HG02943 (cell line): ENCODE data around the gene KRT79.

ENCODE experiments used
- ATAC-seq: cut with Tn5 transposase; IDR thresholded peaks from one replicate; pipeline ENCODE4 v1.9.1; 2021; ENCODE audit warnings: mild to moderate bottlenecking, low read depth, moderate library complexity; ENCODE audit not compliant: unreplicated experiment

Gene KRT79

GRCh38 chr12:52794479-52795331 is 39.4 kb downstream of the KRT79 start:
- no peak for ATAC-seq

- no peak for ATAC-seq
Observed at GRCh38 chr12:52792185-52793029, 41.7 kb downstream of the KRT79 start.

- no peak for ATAC-seq
Observed at GRCh38 chr12:52791271-52792184, 42.6 kb downstream of the KRT79 start.

- ATAC-seq: no peak
Observed at GRCh38 chr12:52790427-52791270, 43.5 kb downstream of the KRT79 start.

- no peak for ATAC-seq
Observed at GRCh38 chr12:52789637-52790426, 44.3 kb downstream of the KRT79 start.

- ATAC-seq: no peak
Observed at GRCh38 chr12:52788876-52789636, 45.1 kb downstream of the KRT79 start.

- no peak for ATAC-seq
Observed at GRCh38 chr12:52788192-52788875, 45.8 kb downstream of the KRT79 start.

- no peak for ATAC-seq
Observed at GRCh38 chr12:52787324-52788191, 46.6 kb downstream of the KRT79 start.

GRCh38 chr12:52784909-52785308 is 49.2 kb downstream of the KRT79 start:
- ATAC-seq: no peak

- ATAC-seq: no peak
Observed at GRCh38 chr12:52783563-52784316, 50.4 kb downstream of the KRT79 start.

GRCh38 chr12:52782502-52782901 is 51.6 kb downstream of the KRT79 start:
- ATAC-seq: no peak

- no peak for ATAC-seq
Observed at GRCh38 chr12:52781399-52782082, 52.6 kb downstream of the KRT79 start.

GRCh38 chr12:52779914-52780313 is 54.2 kb downstream of the KRT79 start:
- ATAC-seq: no peak

GRCh38 chr12:52778833-52779232 is 55.3 kb downstream of the KRT79 start:
- no peak for ATAC-seq

GRCh38 chr12:52777566-52777965 is 56.5 kb downstream of the KRT79 start:
- no peak for ATAC-seq
